Measurements from ENCODE around the gene ELMO1.

DNA sequence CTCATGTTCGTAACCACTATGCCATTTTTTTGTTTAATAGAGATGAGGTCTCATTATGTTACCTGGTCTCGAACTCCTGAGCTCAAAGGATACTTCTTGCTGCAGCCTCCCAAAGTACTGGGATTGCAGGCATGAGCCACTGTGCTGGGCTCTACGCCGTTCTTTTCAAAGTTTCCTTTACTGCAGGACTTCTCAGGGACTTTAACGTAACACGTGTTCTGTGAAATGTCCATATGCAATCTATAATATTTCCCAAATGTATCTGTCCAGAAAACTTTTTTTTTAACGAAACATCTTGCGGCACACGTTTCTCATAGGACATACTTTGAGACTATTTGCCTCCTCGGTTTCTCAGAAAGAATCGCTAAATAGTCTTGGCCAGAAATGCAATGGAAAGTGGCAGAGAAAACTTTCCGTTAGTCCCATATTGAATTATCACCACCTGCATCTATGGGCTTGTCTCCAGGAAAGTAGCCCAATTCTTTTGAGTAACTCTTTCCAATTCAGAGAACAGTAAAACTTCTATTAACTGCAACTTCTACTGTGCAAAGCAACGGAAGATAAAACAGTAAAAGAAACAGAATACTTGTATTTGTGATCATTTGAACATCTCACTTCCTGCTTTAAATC is 96.3 kb downstream of the ELMO1 start:
- TF ChIP-seq POLR2A (IDR thresholded peaks at IDR 0.05; ENCODE audit: low read length) (no peak), GATA1 (IDR thresholded peaks at IDR 0.05; ENCODE audit: low read depth, low read length) (no peak)
